Renal cortex interstitium (tissue), 11 donors: Measurements from ENCODE around the gene FYB2. TPM values are rescaled to one million over a fixed set of nuclear protein-coding genes. Genes with fewer than 3 reads are reported as not detected.
"Not testable (repeated sequence)": the region's sequence is repeated elsewhere in the genome, so short reads cannot be mapped to it uniquely, and the experiment has no call there.

Source experiments
- DNase-seq, 11 donors: peaks; one replicate each; pipeline ENCODE4 v3.0.0-alpha.2; 2013; ENCODE audit warnings: low read depth in 9 of 11, low spot score in 4 of 11; ENCODE audit errors: extremely low read depth in 1 of 11
- polyA plus RNA-seq, 3 donors: library from polyadenylated mRNA; unstranded; fragments of 120-200 nt; gene quantifications; one replicate each; pipeline ENCODE4 v1.2.1, GENCODE V29; 2013; ENCODE audit not compliant: insufficient read length in 3 of 3

Gene FYB2
- polyA plus RNA-seq, 3 donors = 0.37 to 1.7 (median 1.4) TPM

- no peak for DNase-seq
Measured at GRCh38 chr1:56806804-56807203, 12.4 kb downstream of the FYB2 start.

- DNase-seq = peak in 2 of 11 donors; percentile 38 to 40
Measured at GRCh38 chr1:56803561-56804156, 15.5 kb downstream of the FYB2 start.

GRCh38 chr1:56799605-56800400 is 19.4 kb downstream of the FYB2 start:
- no peak for DNase-seq

DNA sequence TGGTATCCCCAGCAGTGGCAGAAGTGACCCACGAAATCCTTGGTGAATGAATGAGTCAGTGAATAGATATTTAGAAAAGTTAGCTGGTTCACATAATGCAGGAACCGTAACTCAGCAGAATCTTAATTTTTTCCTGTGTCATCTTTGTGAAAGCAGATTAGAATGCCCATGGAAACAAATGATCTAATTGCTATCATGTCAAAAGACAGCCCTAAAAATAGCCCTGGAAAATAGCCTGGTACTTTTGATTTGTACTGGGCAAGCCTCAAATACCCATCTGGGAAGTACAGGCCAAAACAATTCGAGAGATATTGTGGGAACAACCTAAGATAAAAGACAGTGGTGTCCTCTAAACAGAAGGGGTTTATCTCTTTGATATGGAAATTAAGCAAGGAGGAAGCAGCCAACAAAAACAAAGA is 21.1 kb downstream of the FYB2 start:
- no peak for DNase-seq

GRCh38 chr1:56797065-56797685 is 22.0 kb downstream of the FYB2 start:
- DNase-seq = no peak

- no peak for DNase-seq
Measured at GRCh38 chr1:56795870-56796269, 23.3 kb downstream of the FYB2 start.

- DNase-seq = no peak
Measured at GRCh38 chr1:56790036-56790435, 29.2 kb downstream of the FYB2 start.

DNA sequence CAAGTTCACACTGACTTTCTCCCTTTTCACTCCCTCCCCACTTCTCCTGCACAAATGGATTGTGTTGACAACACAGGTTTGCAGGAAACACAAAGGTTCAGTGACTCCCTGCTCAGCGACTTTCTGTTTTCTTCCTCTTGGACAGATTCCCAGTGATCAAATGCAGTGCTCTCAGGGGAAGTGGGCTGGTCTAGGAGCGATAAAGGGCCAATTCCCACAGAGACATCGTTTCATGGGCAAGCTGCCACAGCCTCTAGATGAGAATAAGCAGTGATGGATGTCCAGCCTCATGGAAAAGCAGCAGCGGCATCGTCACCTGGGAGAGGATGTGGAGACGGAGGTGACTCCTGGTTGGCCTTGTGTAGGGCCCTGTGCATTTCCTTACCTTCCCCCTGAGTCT is 30.6 kb downstream of the FYB2 start:
- DNase-seq = peak in 2 of 11 donors; percentile 25 to 36

GRCh38 chr1:56788102-56788501 is 31.1 kb downstream of the FYB2 start:
- DNase-seq = no peak

GRCh38 chr1:56787330-56787729 is 31.9 kb downstream of the FYB2 start:
- DNase-seq = no peak

- no peak for DNase-seq
Measured at GRCh38 chr1:56782773-56783172, 36.4 kb downstream of the FYB2 start.

GRCh38 chr1:56780826-56781225 is 38.4 kb downstream of the FYB2 start:
- DNase-seq = no peak

- no peak for DNase-seq
Measured at GRCh38 chr1:56780128-56780750, 39.0 kb downstream of the FYB2 start.

DNA sequence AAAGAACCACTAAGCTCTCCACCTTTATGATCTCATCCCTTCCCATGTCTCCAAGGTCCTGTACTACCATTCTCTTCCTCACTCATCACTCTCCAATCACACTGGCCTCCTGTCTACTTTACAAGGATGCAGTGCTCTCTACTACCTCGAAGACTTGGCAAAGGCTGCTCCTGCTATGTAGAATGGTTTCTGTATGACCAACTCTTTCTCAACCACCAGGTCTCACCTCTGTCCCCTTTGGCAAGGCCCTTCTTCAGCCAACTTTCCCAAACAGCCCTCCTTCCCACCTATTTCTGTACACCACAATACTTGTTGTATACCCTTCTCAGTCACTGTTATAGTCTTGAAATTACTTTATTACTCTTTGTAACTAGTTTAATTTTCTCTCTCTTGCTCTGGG is 41.2 kb downstream of the FYB2 start:
- no peak for DNase-seq

DNA sequence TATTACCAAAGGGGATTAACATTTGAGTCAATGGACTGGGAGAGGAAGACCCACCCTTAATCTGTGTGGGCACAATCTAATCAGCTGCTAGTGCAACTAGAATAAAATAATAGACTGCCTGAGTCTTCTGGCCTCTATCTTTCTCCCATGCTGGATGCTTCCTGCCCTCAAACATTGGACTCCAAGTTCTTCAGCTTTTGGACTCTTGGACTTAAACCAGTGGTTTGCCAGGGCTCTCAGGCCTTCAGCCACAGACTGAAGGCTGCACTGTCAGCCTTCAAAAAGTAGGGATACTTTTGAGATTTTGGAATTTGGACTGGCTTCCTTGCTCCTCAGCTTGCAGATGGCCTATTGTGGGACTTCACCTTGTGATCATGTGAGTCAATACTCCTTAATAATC is 44.5 kb downstream of the FYB2 start:
- DNase-seq = not testable (repeated sequence)

GRCh38 chr1:56774067-56774609 is 45.1 kb downstream of the FYB2 start:
- no peak for DNase-seq

DNA sequence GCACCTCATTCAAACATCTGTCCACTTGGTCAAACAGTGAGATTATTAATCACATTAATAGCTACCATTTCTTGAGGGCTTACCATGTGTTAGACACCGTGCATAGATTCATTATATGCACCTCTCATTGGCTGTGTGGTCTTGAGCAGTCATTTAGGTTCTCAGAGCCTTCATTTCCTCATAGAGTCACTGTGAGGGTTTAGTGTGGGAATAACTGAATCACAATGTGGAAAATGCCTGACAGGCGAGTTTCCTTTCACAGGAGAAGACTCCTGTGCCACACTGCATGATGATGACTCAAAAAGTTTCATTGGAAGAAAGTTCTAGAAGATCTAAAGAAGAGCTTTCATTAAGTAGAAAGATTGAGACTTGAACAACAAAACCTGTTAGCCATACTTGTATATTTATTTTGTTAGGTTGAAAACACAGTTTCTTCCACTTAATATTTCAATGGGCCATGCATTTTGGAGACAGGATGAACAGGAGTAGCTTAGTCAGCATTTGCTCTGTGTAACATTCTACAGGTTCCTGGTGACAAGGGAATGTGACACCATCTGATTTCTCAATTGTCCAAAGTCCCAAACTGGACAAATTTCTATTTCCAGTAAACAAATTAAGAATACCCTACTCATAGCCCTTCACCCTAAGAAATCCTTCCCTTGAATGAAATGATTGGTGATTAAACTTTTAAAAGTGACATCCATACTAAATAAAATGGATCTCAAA is 45.7 kb downstream of the FYB2 start:
- no peak for DNase-seq

GRCh38 chr1:56771717-56772116 is 47.5 kb downstream of the FYB2 start:
- no peak for DNase-seq

GRCh38 chr1:56758794-56759193 is 60.4 kb downstream of the FYB2 start:
- DNase-seq = no peak
